ENCODE results near the gene TFAP2E.

TFAP2E gene

DNA sequence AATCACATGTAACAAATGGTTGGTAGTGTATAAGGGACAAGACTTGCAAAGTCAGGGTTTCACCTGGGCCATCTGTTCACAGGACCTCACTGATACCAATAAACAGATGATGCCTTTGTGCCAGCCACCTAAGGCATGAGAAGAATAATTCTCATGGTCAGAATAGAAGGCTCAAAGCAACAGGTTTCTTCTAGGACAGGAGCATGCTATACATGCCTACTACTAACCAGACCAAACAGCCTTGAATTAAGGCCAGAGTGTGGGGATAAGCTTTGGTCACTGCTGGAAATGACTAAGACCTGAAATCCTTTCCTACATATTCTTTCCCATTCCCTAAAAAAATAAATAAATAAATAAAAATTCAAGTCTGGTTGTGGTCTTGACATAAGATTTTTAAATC is 50.7 kb downstream of the TFAP2E start:
- H3K27me3 Mint-ChIP-seq (ENCODE audit: low read depth, poor library complexity), result no peaks in the 10 kb centered on the region

DNA sequence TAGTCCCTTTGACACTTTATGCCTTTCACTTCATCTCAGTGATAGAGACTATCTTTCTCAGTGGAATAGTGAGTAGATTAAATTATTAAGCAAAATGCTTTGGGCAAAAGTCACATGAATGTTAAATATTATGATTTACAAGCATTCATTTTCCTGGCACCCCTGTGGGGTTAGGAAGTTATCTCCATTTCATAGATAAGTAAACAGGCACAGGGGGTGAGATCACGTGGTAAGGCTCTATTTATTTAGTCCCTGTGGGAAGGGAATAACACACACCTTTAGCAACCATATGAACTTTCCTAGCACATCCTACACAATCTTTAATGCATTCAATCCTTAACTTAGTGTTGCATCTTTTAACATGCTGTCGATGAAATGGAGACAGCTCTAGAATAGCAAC is 55.9 kb downstream of the TFAP2E start:
- TF ChIP-seq, protein P1, sequence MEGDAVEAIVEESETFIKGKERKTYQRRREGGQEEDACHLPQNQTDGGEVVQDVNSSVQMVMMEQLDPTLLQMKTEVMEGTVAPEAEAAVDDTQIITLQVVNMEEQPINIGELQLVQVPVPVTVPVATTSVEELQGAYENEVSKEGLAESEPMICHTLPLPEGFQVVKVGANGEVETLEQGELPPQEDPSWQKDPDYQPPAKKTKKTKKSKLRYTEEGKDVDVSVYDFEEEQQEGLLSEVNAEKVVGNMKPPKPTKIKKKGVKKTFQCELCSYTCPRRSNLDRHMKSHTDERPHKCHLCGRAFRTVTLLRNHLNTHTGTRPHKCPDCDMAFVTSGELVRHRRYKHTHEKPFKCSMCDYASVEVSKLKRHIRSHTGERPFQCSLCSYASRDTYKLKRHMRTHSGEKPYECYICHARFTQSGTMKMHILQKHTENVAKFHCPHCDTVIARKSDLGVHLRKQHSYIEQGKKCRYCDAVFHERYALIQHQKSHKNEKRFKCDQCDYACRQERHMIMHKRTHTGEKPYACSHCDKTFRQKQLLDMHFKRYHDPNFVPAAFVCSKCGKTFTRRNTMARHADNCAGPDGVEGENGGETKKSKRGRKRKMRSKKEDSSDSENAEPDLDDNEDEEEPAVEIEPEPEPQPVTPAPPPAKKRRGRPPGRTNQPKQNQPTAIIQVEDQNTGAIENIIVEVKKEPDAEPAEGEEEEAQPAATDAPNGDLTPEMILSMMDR (IDR thresholded peaks at IDR 0.05), result no peak
- Mint-ChIP-seq H3K9me3 (no peaks in the 10 kb centered on the region), H3K27ac (no peak overlapping the region), H3K36me3 (ENCODE audit: low read depth) (peaks cover 59% of the 10 kb centered on the region), H3K4me3 (no peak overlapping the region), H3K27me3 (ENCODE audit: low read depth, poor library complexity) (no peaks in the 10 kb centered on the region), H3K4me1 (no peaks in the 10 kb centered on the region)
- DNase-seq, result no peak

More for the DNA sequence above, 50.7 kb downstream of the TFAP2E start:
- no peaks in the 10 kb centered on the region for H3K9me3 Mint-ChIP-seq
- DNase-seq, result no peak
- H3K27ac Mint-ChIP-seq, result no peak overlapping the region
- no peaks in the 10 kb centered on the region for H3K4me1 Mint-ChIP-seq
- TF ChIP-seq, protein P1 (IDR thresholded peaks at IDR 0.05), result no peak
- H3K4me3 Mint-ChIP-seq, result no peak overlapping the region
- peaks cover 25% of the 10 kb centered on the region for H3K36me3 Mint-ChIP-seq (ENCODE audit: low read depth)

DNA sequence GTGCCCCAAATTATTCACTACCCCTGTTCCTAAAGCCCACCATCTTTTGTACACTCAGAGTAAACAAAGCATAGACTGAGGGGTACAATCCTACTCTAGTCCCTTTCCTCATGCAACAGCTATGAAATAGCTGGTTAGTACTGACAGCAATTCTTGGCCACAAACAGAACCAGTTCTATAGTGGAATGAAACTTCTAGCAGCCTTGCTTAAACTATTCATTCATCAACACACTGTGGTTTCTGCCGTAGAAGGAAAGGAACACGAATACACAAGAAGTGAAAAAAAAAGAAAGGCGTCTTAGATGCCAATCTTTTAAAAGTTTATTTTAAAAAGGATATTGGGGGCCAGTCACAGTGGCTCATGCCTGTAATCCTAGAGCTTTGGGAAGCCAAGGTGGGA is 58.3 kb downstream of the TFAP2E start:
- H3K27ac Mint-ChIP-seq, result no peak overlapping the region
- H3K36me3 Mint-ChIP-seq (ENCODE audit: low read depth), result peaks cover 65% of the 10 kb centered on the region
- H3K27me3 Mint-ChIP-seq (ENCODE audit: low read depth, poor library complexity), result no peaks in the 10 kb centered on the region
- TF ChIP-seq, protein P1 (IDR thresholded peaks at IDR 0.05), result no peak
- H3K4me1 Mint-ChIP-seq, result no peaks in the 10 kb centered on the region
- no peak for DNase-seq
- H3K9me3 Mint-ChIP-seq, result no peaks in the 10 kb centered on the region
- no peak overlapping the region for H3K4me3 Mint-ChIP-seq

DNA sequence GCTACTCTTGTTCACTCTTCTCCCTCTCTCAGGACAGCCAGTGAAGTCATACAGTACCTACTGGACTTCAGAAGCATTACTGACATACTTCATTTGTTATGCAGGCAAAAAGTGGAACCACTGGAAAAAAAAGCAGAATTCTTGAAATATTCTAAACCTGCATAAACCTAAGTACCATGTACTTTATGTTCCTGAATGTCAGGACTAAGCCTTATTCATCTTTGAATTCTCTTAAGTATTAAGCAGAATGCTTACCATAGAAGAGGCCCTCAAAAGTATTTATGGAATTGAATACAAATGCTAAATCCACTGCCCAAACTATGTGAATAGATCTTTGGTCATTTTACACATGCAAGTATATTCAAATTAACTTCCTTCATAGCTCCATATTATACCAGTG is 60.4 kb downstream of the TFAP2E start:
- no peak overlapping the region for H3K27ac Mint-ChIP-seq
- H3K36me3 Mint-ChIP-seq (ENCODE audit: low read depth), result peaks cover 60% of the 10 kb centered on the region
- TF ChIP-seq, protein P1 (IDR thresholded peaks at IDR 0.05), result no peak
- H3K9me3 Mint-ChIP-seq, result no peaks in the 10 kb centered on the region
- H3K27me3 Mint-ChIP-seq (ENCODE audit: low read depth, poor library complexity), result no peaks in the 10 kb centered on the region
- peaks cover 4% of the 10 kb centered on the region for H3K4me1 Mint-ChIP-seq
- H3K4me3 Mint-ChIP-seq, result no peak overlapping the region
- DNase-seq, result no peak

DNA sequence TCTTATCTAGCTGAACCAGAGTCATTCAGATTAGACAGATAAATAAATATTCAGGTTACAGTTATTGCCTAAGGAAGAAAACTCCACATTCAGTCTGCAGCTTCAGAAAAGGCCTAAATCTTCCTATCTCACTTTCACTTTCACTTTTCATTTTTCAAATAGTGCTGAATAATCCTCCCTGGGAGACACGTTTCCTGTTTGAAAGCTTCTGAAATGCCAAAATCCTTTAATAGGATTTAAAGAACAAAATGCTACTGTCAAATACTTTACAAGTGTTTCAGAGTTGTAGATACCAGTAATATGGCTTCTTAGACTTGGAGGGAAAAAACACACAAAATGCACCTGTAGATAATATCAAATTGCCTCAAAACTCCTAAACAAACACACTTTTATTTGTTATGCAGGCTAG is 64.3 kb downstream of the TFAP2E start:
- no peak for DNase-seq
- Mint-ChIP-seq H3K27ac (no peak overlapping the region), H3K4me3 (no peak overlapping the region), H3K27me3 (ENCODE audit: low read depth, poor library complexity) (peaks cover 12% of the 10 kb centered on the region), H3K4me1 (peaks cover 25% of the 10 kb centered on the region), H3K36me3 (ENCODE audit: low read depth) (peaks cover 33% of the 10 kb centered on the region), H3K9me3 (peaks cover 4% of the 10 kb centered on the region)
- TF ChIP-seq, protein P1 (IDR thresholded peaks at IDR 0.05), result no peak

DNA sequence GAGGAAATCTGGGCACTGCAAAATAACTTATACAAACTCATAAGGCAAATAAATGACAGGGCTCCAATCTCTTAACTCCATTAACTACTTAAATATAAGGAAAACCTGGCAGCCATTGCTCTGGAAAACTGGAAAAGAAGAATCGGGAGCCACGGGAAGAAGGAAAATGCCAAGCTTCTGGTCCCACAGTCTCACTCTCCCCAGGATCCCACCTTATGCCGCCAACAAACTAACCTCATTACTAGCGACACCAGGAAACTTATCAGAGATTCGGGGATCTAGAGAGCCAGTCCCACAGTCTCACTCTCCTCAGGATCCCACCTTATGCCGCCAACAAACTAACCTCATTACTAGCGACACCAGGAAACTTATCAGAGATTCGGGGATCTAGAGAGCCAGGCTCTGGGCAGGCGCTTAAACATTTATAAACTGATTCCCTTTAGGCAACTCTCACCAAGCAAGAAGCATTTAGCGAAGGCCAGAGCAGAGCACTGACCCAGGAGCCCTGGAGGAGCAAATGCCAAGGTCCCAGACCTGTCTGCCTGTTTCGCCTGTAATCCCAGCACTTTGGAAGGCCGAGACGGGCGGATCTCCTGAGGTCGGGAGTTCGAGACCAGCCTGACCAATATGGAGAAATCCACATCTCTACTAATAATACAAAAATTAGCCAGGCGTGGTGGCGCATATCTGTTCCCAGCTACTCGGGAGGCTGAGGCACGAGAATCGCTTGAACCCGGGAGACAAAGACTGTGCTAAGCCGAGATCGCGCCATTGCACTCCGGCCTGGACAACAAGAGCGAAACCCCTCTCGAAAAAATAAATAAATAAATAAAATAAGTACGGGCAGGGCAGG is 67.5 kb downstream of the TFAP2E start:
- H3K4me1 Mint-ChIP-seq, result peaks cover 25% of the 10 kb centered on the region
- TF ChIP-seq, protein P1 (IDR thresholded peaks at IDR 0.05), result no peak
- peak overlapping the region; percentile 100 for H3K27ac Mint-ChIP-seq
- DNase-seq, result peak; percentile 6
- H3K36me3 Mint-ChIP-seq (ENCODE audit: low read depth), result peaks cover 17% of the 10 kb centered on the region
- peaks cover 4% of the 10 kb centered on the region for H3K9me3 Mint-ChIP-seq
- peaks cover 44% of the 10 kb centered on the region for H3K27me3 Mint-ChIP-seq (ENCODE audit: low read depth, poor library complexity)
- H3K4me3 Mint-ChIP-seq, result peak overlapping the region; percentile 100
